Left renal cortex interstitium (tissue), 4 donors: ENCODE measurements around the gene CC2D1B. TPM values are rescaled to one million over a fixed set of nuclear protein-coding genes. Genes with fewer than 3 reads are reported as not detected.
"Not testable (repeated sequence)": the region's sequence is repeated elsewhere in the genome, so short reads cannot be mapped to it uniquely, and the experiment has no call there.

Source experiments
- DNase-seq, 4 donors: peaks; one replicate each; pipeline ENCODE4 v3.0.0-alpha.2; 2013; ENCODE audit warnings: low read depth in 4 of 4, low spot score in 2 of 4, missing footprints in 1 of 4
- polyA plus RNA-seq, 4 donors: library from polyadenylated mRNA; unstranded; fragments of 120-200 nt; gene quantifications; one replicate each; pipeline ENCODE4 v1.2.1, GENCODE V29; 2013; ENCODE audit not compliant: insufficient read length in 4 of 4

Gene CC2D1B
- 10 to 100 TPM; 26.8 to 45.1 (median 32.6) TPM for polyA plus RNA-seq

- peak; percentile 84 to 96 (median 95) for DNase-seq
Observed at GRCh38 chr1:52365746-52366516, at the start of gene CC2D1B. Gene CC2D1B, minus strand, starts transcription at chr1:52366205. Its CDS starts 1,585 bp downstream, at chr1:52364620.

- DNase-seq, result no peak
Observed at GRCh38 chr1:52414942-52415341, 48.9 kb upstream of the CC2D1B start.

- DNase-seq, result no peak
Observed at GRCh38 chr1:52413410-52413989, 47.5 kb upstream of the CC2D1B start.

GRCh38 chr1:52404975-52405338 lies 39.0 kb upstream of the CC2D1B start:
- DNase-seq, result no peak

GRCh38 chr1:52404116-52404974 lies 38.3 kb upstream of the CC2D1B start, which contains the start of the genes ORC1 and PRPF38A:
Gene ORC1, minus strand, starts transcription at chr1:52404423. Its CDS starts 2,200 bp downstream, at chr1:52402223.
Gene PRPF38A, plus strand, starts transcription at chr1:52404602. Its CDS starts 148 bp downstream, at chr1:52404750.
- DNase-seq, result peak; percentile 86 to 97 (median 90)

GRCh38 chr1:52403566-52404115 lies 37.6 kb upstream of the CC2D1B start:
- peak in 1 of 4 donors; percentile 3 for DNase-seq

- peak in 2 of 4 donors; percentile 2 to 9 for DNase-seq
Observed at GRCh38 chr1:52402860-52403240, 36.8 kb upstream of the CC2D1B start.

GRCh38 chr1:52400131-52400530 lies 34.1 kb upstream of the CC2D1B start:
- no peak for DNase-seq

- DNase-seq, result no peak
Observed at GRCh38 chr1:52399629-52400028, 33.6 kb upstream of the CC2D1B start.

- no peak for DNase-seq
Observed at GRCh38 chr1:52393174-52393573, 27.2 kb upstream of the CC2D1B start.

GRCh38 chr1:52386458-52386857 lies 20.5 kb upstream of the CC2D1B start:
- no peak for DNase-seq

GRCh38 chr1:52385376-52385775 lies 19.4 kb upstream of the CC2D1B start:
- DNase-seq, result no peak

- DNase-seq, result not testable (repeated sequence)
Observed at GRCh38 chr1:52369851-52370250, 3.8 kb upstream of the CC2D1B start.

GRCh38 chr1:52368383-52369172 lies 2.6 kb upstream of the CC2D1B start:
- peak in 1 of 4 donors; percentile 17 for DNase-seq

- DNase-seq, result no peak
Observed at GRCh38 chr1:52367272-52367671, 1.3 kb upstream of the CC2D1B start.

- DNase-seq, result no peak
Observed at GRCh38 chr1:52366517-52366827, 467 bp upstream of the CC2D1B start.

GRCh38 chr1:52365071-52365745 lies 797 bp downstream of the CC2D1B start:
- peak in 1 of 4 donors; percentile 17 for DNase-seq

GRCh38 chr1:52364235-52364839 lies 1.7 kb downstream of the CC2D1B start:
- no peak for DNase-seq

GRCh38 chr1:52360595-52360968 lies 5.4 kb downstream of the CC2D1B start:
- no peak for DNase-seq
